NCI-H526 (cell line): Measurements from ENCODE around the gene WDR3.

Source experiments
- DNase-seq, 2 experiments: peaks; one replicate each; lab custom pipeline; 2025; lab: John Stamatoyannopoulos, UW

The WDR3 gene

GRCh38 chr1:117952386-117952785 is 22.8 kb downstream of the WDR3 start:
- no peak for DNase-seq

- no peak for DNase-seq
These were observed 29.8 kb downstream of the WDR3 start for GRCh38 chr1:117959364-117959763.

- no peak for DNase-seq
These were observed 34.9 kb downstream of the WDR3 start for GRCh38 chr1:117964290-117965038.

- no peak for DNase-seq
These were observed 37.9 kb downstream of the WDR3 start for GRCh38 chr1:117967477-117967876.

GRCh38 chr1:117967881-117968280 is 38.3 kb downstream of the WDR3 start:
- DNase-seq, result peak in 1 of 2 experiments; percentile 9

GRCh38 chr1:117970252-117970651 is 40.7 kb downstream of the WDR3 start:
- peak; percentile 14 to 55 for DNase-seq

GRCh38 chr1:117971777-117972176 is 42.2 kb downstream of the WDR3 start:
- no peak for DNase-seq

GRCh38 chr1:117976381-117976780 is 46.8 kb downstream of the WDR3 start:
- DNase-seq, result no peak

- DNase-seq, result no peak
These were observed 52.1 kb downstream of the WDR3 start for GRCh38 chr1:117981455-117982192.

- no peak for DNase-seq
These were observed 55.7 kb downstream of the WDR3 start for GRCh38 chr1:117985239-117985638.

GRCh38 chr1:117985973-117986372 is 56.4 kb downstream of the WDR3 start:
- no peak for DNase-seq

GRCh38 chr1:118004312-118004711 is 74.8 kb downstream of the WDR3 start:
- DNase-seq, result no peak

- DNase-seq, result no peak
These were observed 77.9 kb downstream of the WDR3 start for GRCh38 chr1:118007391-118007790.

GRCh38 chr1:118008011-118008410 is 78.5 kb downstream of the WDR3 start:
- no peak for DNase-seq

GRCh38 chr1:118012515-118013124 is 83.1 kb downstream of the WDR3 start:
- no peak for DNase-seq

GRCh38 chr1:118013336-118013735 is 83.8 kb downstream of the WDR3 start:
- no peak for DNase-seq

- no peak for DNase-seq
These were observed 84.4 kb downstream of the WDR3 start for GRCh38 chr1:118013938-118014337.
